OCI-LY3 (cell line): ENCODE measurements around the gene TSPO.

Experiments
- EZH2phosphoT487 ChIP-seq: fragments of 200-600 bp; shearing (Covaris generic); IDR thresholded peaks from 2 replicates; pipeline ENCODE4 v1.6.1; 2018; ENCODE audit warnings: antibody characterized with exemption, mixed run types, low read depth
- TF ChIP-seq, protein P1 (sequence below): fragments of 200-600, 300-600 bp; sonication (generic); IDR thresholded peaks from 2 replicates; pipeline ENCODE4 v1.5.1; 2014; ENCODE audit warnings: antibody characterized with exemption, low read length, low read depth

DNA sequence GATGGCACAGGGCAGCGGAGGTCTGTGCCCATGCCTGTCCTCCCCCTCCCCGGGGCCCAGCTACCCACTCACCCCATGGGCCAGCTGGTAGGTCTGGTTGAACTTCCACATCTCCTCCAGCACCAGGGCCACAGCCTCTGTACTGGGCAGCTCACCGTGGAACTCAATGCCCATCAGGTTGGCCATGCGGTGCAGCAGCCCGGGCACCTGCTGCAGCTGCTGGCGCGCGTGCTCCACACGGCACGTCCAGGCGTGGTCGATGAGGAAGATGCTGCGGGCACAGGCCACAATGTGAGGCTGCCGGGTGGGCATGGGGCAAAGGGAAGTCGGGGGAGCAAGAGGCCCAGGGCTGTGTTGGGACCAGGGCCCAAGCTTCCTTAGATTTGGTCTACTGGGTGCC, 29.3 kb downstream of the TSPO start:
- TF ChIP-seq, protein P1, sequence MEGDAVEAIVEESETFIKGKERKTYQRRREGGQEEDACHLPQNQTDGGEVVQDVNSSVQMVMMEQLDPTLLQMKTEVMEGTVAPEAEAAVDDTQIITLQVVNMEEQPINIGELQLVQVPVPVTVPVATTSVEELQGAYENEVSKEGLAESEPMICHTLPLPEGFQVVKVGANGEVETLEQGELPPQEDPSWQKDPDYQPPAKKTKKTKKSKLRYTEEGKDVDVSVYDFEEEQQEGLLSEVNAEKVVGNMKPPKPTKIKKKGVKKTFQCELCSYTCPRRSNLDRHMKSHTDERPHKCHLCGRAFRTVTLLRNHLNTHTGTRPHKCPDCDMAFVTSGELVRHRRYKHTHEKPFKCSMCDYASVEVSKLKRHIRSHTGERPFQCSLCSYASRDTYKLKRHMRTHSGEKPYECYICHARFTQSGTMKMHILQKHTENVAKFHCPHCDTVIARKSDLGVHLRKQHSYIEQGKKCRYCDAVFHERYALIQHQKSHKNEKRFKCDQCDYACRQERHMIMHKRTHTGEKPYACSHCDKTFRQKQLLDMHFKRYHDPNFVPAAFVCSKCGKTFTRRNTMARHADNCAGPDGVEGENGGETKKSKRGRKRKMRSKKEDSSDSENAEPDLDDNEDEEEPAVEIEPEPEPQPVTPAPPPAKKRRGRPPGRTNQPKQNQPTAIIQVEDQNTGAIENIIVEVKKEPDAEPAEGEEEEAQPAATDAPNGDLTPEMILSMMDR: no peak
- TF ChIP-seq EZH2phosphoT487: no peak
